IMR-90 (cell line): ENCODE results near the gene CNDP2.

ENCODE experiments used
- MAFK ChIP-seq: IDR thresholded peaks from 2 replicates; pipeline ENCODE4 v1.6.1; 2012; ENCODE audit warnings: low read depth, low read length, improper control_type of control experiment
- MXI1 ChIP-seq: IDR thresholded peaks from 2 replicates; pipeline ENCODE4 v1.6.1; 2012; ENCODE audit warnings: low read depth, mild to moderate bottlenecking, low read length, moderate library complexity, borderline replicate concordance
- TF ChIP-seq, protein P1 (sequence below): conservative IDR thresholded peaks from 2 replicates; pipeline ENCODE4 v1.5.1; 2012; ENCODE audit warnings: mild to moderate bottlenecking, low read depth, low read length, improper control_type of control experiment

DNA sequence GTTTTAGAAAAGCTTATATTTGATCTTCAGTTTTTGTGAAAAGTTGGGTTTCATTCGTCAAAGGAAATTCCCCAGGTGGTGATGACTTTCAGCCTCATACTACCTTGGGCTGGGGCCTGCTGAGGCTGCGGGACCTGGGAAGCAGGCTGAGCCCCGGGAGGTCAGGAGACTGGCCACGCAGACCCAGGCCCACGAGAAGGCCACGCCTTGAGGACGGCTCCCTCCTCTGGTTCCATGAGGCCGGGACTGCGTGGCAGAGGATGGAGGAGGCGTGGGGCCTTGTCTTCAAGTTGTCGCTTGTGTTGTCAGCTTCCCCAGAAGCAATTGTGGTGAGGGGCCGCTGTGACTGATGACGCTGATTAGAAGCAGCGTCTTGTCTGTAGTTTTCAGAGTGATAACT is 11.8 kb downstream of the CNDP2 start:
- no peak for TF ChIP-seq MAFK
- no peak for TF ChIP-seq MXI1
- TF ChIP-seq, protein P1, sequence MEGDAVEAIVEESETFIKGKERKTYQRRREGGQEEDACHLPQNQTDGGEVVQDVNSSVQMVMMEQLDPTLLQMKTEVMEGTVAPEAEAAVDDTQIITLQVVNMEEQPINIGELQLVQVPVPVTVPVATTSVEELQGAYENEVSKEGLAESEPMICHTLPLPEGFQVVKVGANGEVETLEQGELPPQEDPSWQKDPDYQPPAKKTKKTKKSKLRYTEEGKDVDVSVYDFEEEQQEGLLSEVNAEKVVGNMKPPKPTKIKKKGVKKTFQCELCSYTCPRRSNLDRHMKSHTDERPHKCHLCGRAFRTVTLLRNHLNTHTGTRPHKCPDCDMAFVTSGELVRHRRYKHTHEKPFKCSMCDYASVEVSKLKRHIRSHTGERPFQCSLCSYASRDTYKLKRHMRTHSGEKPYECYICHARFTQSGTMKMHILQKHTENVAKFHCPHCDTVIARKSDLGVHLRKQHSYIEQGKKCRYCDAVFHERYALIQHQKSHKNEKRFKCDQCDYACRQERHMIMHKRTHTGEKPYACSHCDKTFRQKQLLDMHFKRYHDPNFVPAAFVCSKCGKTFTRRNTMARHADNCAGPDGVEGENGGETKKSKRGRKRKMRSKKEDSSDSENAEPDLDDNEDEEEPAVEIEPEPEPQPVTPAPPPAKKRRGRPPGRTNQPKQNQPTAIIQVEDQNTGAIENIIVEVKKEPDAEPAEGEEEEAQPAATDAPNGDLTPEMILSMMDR = no peak
